HCT116 (cell line): ENCODE measurements around the gene CSNK1D. TPM values are rescaled to one million over a fixed set of nuclear protein-coding genes. Genes with fewer than 3 reads are reported as not detected.

Source experiments
- CBX3 ChIP-seq: IDR thresholded peaks from 2 replicates; pipeline ENCODE4 v1.6.1; 2012; ENCODE audit warnings: low read depth
- ELF1 ChIP-seq: IDR thresholded peaks from 2 replicates; pipeline ENCODE4 v1.6.1; 2012; ENCODE audit warnings: low read depth, borderline replicate concordance
- FOSL1 ChIP-seq: IDR thresholded peaks from 2 replicates; pipeline ENCODE4 v1.6.1; 2012; ENCODE audit warnings: low read depth
- POLR2AphosphoS5 ChIP-seq: IDR thresholded peaks from 2 replicates; pipeline ENCODE4 v1.6.1; 2011; ENCODE audit warnings: mild to moderate bottlenecking, low read depth, low read length, moderate library complexity
- RAD21 ChIP-seq: IDR thresholded peaks from 2 replicates; pipeline ENCODE4 v1.6.1; 2012; ENCODE audit warnings: low read depth, mild to moderate bottlenecking
- TCF7L2 ChIP-seq: IDR thresholded peaks from 2 replicates; pipeline ENCODE4 v1.7.0; 2011; ENCODE audit warnings: borderline replicate concordance, inconsistent platforms; ENCODE audit not compliant: insufficient read depth, insufficient read length; ENCODE audit errors: extremely low read depth
- ZFX ChIP-seq: fragments of 450-650 bp; IDR thresholded peaks from 2 replicates; pipeline ENCODE4 v1.6.1; 2017
- ZNF274 ChIP-seq: fragments of 200-500 bp; sonication (Bioruptor generic); IDR thresholded peaks from 2 replicates; pipeline ENCODE4 v1.6.1; 2014; ENCODE audit warnings: mild to moderate bottlenecking, low read depth, low read length, inconsistent platforms
- total RNA-seq: library from RNA; stranded (reverse); gene quantifications from one replicate; pipeline ENCODE4 v1.2.1, GENCODE V29; 2021; ENCODE audit not compliant: unreplicated experiment
- TF ChIP-seq, protein P1 (sequence below): IDR thresholded peaks from 2 replicates; pipeline ENCODE4 v1.6.1; 2012; ENCODE audit warnings: low read depth

Gene CSNK1D
- total RNA-seq, 1 experiment from 2014 or later: 176 TPM

- TF ChIP-seq, protein P1, sequence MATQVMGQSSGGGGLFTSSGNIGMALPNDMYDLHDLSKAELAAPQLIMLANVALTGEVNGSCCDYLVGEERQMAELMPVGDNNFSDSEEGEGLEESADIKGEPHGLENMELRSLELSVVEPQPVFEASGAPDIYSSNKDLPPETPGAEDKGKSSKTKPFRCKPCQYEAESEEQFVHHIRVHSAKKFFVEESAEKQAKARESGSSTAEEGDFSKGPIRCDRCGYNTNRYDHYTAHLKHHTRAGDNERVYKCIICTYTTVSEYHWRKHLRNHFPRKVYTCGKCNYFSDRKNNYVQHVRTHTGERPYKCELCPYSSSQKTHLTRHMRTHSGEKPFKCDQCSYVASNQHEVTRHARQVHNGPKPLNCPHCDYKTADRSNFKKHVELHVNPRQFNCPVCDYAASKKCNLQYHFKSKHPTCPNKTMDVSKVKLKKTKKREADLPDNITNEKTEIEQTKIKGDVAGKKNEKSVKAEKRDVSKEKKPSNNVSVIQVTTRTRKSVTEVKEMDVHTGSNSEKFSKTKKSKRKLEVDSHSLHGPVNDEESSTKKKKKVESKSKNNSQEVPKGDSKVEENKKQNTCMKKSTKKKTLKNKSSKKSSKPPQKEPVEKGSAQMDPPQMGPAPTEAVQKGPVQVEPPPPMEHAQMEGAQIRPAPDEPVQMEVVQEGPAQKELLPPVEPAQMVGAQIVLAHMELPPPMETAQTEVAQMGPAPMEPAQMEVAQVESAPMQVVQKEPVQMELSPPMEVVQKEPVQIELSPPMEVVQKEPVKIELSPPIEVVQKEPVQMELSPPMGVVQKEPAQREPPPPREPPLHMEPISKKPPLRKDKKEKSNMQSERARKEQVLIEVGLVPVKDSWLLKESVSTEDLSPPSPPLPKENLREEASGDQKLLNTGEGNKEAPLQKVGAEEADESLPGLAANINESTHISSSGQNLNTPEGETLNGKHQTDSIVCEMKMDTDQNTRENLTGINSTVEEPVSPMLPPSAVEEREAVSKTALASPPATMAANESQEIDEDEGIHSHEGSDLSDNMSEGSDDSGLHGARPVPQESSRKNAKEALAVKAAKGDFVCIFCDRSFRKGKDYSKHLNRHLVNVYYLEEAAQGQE: no peak
- TF ChIP-seq FOSL1 (no peak), ZFX (no peak), ELF1 (no peak), POLR2AphosphoS5 (no peak), RAD21 (no peak), CBX3 (no peak), ZNF274 (no peak), TCF7L2 (no peak)
Observed at GRCh38 chr17:82247182-82247823, 26.2 kb downstream of the CSNK1D start (continued).
